ENCODE results near the gene RTTN. TPM values are rescaled to one million over a fixed set of nuclear protein-coding genes. Genes with fewer than 3 reads are reported as not detected.
A peak's percentile ranks its signal among the peaks of the same experiment; 100 is the strongest.

RTTN gene
- total and polyA plus RNA-seq, 4 donors, result 1.1 to 14.3 (median 8.8) TPM

- H3K36me3 ChIP-seq (ENCODE audit: control insufficient read depth in 4 of 4, insufficient read depth in 3 of 4, low read depth in 1 of 4, low read length in 3 of 4), result peaks cover under 1 to 13% (median 8%) of the 10 kb centered on the region in 4 donors
- no peaks in the 10 kb centered on the region for H3K9me3 ChIP-seq (ENCODE audit: control insufficient read depth in 4 of 4, low read length in 3 of 4)
- H3K27me3 ChIP-seq (ENCODE audit: control insufficient read depth in 4 of 4, insufficient read depth in 4 of 4, low read length in 3 of 4), result no peaks in the 10 kb centered on the region
- H3K9ac ChIP-seq (ENCODE audit: low read depth in 1 of 2, low read length in 2 of 2), result no peak overlapping the region
- TF ChIP-seq ATF3 (IDR thresholded peaks at IDR 0.05) (no peak), HNF4G (IDR thresholded peaks at IDR 0.05) (no peak), HNF4A (conservative IDR thresholded peaks at IDR 0.05) (no peak), FOXA1 (IDR thresholded peaks at IDR 0.05) (no peak), SP1 (IDR thresholded peaks at IDR 0.05) (no peak), TAF1 (conservative IDR thresholded peaks at IDR 0.05) (no peak), REST (IDR thresholded peaks at IDR 0.05) (no peak), RXRA (IDR thresholded peaks at IDR 0.05) (no peak), JUND (IDR thresholded peaks at IDR 0.05) (no peak), NR2F2 (IDR thresholded peaks at IDR 0.05) (no peak), CTCF (IDR thresholded peaks at IDR 0.05; ENCODE audit: low read depth, low read length, missing input control) (no peak), MAX (IDR thresholded peaks at IDR 0.05) (no peak), EGR1 (IDR thresholded peaks at IDR 0.05; ENCODE audit: low read depth in 2 of 2) (no peak), GABPA (IDR thresholded peaks at IDR 0.05 in 1 of 2, conservative IDR thresholded peaks at IDR 0.05 in 1 of 2) (no peak)
- no peak overlapping the region for H3K4me3 ChIP-seq (ENCODE audit: low read depth in 1 of 3, low read length in 3 of 3)
- H3K4me1 ChIP-seq (ENCODE audit: control insufficient read depth in 4 of 4, insufficient read depth in 4 of 4, low read length in 3 of 4), result peaks cover 2 to 10% (median 8%) of the 10 kb centered on the region in 4 donors
- WGBS, result 81% methylated on average over 3 of the region's 3 CpGs
- DNase-seq (ENCODE audit: low spot score), result no peak
- H3K27ac ChIP-seq (ENCODE audit: low read depth in 1 of 2, low read length in 2 of 2), result no peak overlapping the region
These were observed 10.4 kb downstream of the RTTN start for GRCh38 chr18:70195014-70195614.

- Histone ChIP-seq H3K4me3 (ENCODE audit: low read depth in 1 of 3, low read length in 3 of 3) (no peak overlapping the region), H3K27ac (ENCODE audit: low read depth in 1 of 2, low read length in 2 of 2) (no peak overlapping the region), H3K9ac (ENCODE audit: low read depth in 1 of 2, low read length in 2 of 2) (peak overlapping the region in 1 of 2 donors; percentile 18), H3K4me1 (ENCODE audit: control insufficient read depth in 4 of 4, insufficient read depth in 4 of 4, low read length in 3 of 4) (peaks cover 2 to 10% (median 8%) of the 10 kb centered on the region in 4 donors), H3K36me3 (ENCODE audit: control insufficient read depth in 4 of 4, insufficient read depth in 3 of 4, low read depth in 1 of 4, low read length in 3 of 4) (peaks cover 0 to 13% (median 7%) of the 10 kb centered on the region in 4 donors), H3K9me3 (ENCODE audit: control insufficient read depth in 4 of 4, low read length in 3 of 4) (no peaks in the 10 kb centered on the region), H3K27me3 (ENCODE audit: control insufficient read depth in 4 of 4, insufficient read depth in 4 of 4, low read length in 3 of 4) (no peaks in the 10 kb centered on the region)
- DNase-seq (ENCODE audit: low spot score), result no peak
- 91% methylated on average over 4 of the region's 4 CpGs for WGBS
- TF ChIP-seq MAX (IDR thresholded peaks at IDR 0.05) (no peak), SP1 (IDR thresholded peaks at IDR 0.05) (no peak), HNF4A (conservative IDR thresholded peaks at IDR 0.05) (no peak), REST (IDR thresholded peaks at IDR 0.05) (no peak), RAD21 (IDR thresholded peaks at IDR 0.05) (no peak), HNF4G (IDR thresholded peaks at IDR 0.05) (no peak), NR2F2 (IDR thresholded peaks at IDR 0.05) (no peak), YY1 (IDR thresholded peaks at IDR 0.05) (no peak), ATF3 (IDR thresholded peaks at IDR 0.05) (no peak), CTCF (IDR thresholded peaks at IDR 0.05; ENCODE audit: low read depth, low read length, missing input control) (no peak), GABPA (IDR thresholded peaks at IDR 0.05 in 1 of 2, conservative IDR thresholded peaks at IDR 0.05 in 1 of 2) (no peak), FOXA1 (IDR thresholded peaks at IDR 0.05) (no peak), FOXA2 (IDR thresholded peaks at IDR 0.05) (no peak), EGR1 (IDR thresholded peaks at IDR 0.05; ENCODE audit: low read depth in 2 of 2) (no peak)
These were observed 11.1 kb downstream of the RTTN start for GRCh38 chr18:70194227-70194890.
